Activated gamma-delta T cell treated with anti-CD3 and anti-CD28 coated beads, Interleukin-2, amount 50 U/mL, for 16 hours (primary cell): Measurements from ENCODE around the gene PCNP.
"Not testable (repeated sequence)": the region's sequence is repeated elsewhere in the genome, so short reads cannot be mapped to it uniquely, and the experiment has no call there.

ENCODE experiments used
- DNase-seq: peaks from one replicate; pipeline ENCODE4 v3.0.0-alpha.2; 2020; ENCODE audit warnings: low read depth

PCNP gene

DNA sequence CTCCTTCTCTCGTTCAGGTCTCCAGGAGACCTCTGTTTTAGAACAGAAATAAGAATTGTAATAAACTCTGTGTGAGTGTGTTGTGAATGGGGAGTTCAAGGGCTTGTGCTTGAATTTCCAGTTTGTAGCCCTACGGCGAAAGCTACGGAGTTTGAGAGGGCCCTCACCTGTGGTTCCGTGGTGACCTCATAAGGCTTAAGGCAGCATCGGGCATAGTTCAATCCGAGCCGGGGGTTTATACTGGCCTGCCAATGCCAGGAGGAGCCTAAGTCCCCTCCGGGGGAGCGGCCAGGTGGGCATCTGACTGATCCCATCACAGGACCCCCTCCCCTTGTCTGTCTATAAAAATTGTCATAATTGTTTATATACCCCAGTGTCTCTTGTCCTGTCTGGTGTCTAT is 59.2 kb downstream of the PCNP start:
- DNase-seq = no peak

DNA sequence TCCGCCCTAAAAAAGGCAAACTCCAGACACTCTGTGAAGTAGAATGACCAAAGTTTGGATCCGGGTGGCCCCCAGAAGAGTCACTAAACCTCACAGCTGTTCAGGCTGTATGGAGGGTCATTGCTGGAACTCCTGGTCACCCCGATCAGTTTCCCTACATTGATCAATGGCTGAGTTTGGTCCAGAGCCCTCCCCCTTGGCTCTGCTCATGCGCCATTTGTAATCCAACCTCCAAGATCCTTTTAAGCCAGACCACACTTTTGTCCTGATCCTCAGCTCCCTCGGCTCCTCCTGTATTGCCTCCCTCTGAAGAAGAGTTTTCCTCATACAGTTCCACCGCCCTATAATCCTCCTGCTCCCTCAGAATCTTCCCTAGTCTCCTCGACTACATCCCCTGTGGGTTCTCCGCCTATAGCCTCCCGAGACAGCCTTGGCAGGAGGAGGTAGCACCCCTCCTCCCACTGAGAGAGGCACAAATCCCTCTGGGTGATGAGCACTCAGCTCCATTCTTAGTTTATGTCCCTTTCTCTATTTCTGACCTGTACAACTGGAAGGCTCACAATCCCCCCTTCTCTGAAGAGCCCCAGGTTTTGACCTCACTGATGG is 60.7 kb downstream of the PCNP start:
- no peak for DNase-seq

- no peak for DNase-seq
Measured at GRCh38 chr3:101635345-101635744, 61.4 kb downstream of the PCNP start.

- DNase-seq = peak; percentile 39
Measured at GRCh38 chr3:101635954-101636798, 62.2 kb downstream of the PCNP start.

DNA sequence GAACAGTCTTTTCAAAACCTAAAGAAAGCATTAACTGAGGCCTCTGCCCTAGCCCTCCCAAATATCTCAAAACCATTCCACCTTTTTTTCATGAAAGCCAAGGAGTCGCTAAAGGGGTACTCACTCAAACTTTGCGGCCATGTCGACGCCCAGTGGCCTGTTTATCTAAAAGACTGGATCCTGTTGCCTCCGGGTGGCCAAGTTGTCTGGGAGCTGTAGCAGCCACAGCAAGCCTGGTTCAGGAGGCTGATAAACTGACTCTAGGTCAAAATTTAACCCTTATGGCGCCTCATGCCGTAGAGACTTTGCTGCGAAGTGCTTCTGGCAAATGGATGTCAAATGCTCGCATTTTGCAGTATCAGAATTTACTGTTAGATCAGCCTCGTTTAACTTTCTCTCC is 63.5 kb downstream of the PCNP start:
- no peak for DNase-seq

- no peak for DNase-seq
Measured at GRCh38 chr3:101638261-101638745, 64.3 kb downstream of the PCNP start.

- no peak for DNase-seq
Measured at GRCh38 chr3:101639280-101639963, 65.4 kb downstream of the PCNP start.

- DNase-seq = no peak
Measured at GRCh38 chr3:101640256-101640655, 66.3 kb downstream of the PCNP start.

- DNase-seq = not testable (repeated sequence)
Measured at GRCh38 chr3:101641397-101642115, 67.6 kb downstream of the PCNP start.

DNA sequence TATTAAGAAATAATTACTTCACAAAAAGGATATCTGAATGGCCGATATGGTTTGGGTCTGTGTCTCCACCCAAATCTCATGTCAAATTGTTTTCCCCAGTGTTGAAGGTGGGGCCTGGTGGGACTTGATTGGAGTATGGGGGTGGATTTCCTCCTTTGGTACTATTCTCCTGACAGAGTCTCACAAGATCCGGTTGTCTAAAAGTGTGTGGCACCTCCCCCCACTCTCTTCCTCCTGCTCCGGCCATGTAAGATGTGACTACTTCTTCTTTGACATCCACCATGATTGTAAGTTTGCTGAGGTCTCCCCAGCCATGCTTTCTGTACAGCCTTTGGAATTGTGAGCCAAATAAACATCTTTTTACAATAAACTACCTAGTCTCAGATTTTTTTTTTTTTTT is 68.5 kb downstream of the PCNP start:
- DNase-seq = no peak

GRCh38 chr3:101643009-101643844 is 69.2 kb downstream of the PCNP start:
- no peak for DNase-seq
